K562 (cell line): ENCODE measurements around the gene HOMEZ.
A peak's percentile ranks its signal among the peaks of the same experiment; 100 is the strongest.

ENCODE experiments used
- CEBPB ChIP-seq: fragments of 450-650 bp; IDR thresholded peaks from 2 replicates; pipeline ENCODE4 v1.6.1; 2016; ENCODE audit warnings: missing genetic modification characterization, missing compliant biosample characterization
- POLR2A ChIP-seq: fragments of 450-650 bp; conservative IDR thresholded peaks from 2 replicates; pipeline ENCODE4 v1.6.1; 2016
- SFPQ ChIP-seq: fragments of 200-400 bp; formaldehyde crosslinking; IDR thresholded peaks from 2 replicates; pipeline ENCODE4 v1.6.1; 2017; ENCODE audit warnings: mild to moderate bottlenecking, low read depth, low read length, moderate library complexity
- ZBED1 ChIP-seq: IDR thresholded peaks from 2 replicates; pipeline ENCODE4 v1.6.1; 2014
- ZNF274 ChIP-seq: IDR thresholded peaks from 2 replicates; pipeline ENCODE4 v1.6.1; 2011; ENCODE audit warnings: low read depth, mild to moderate bottlenecking, low read length, moderate library complexity, borderline replicate concordance
- TF ChIP-seq, protein P1 (sequence below), 3 experiments: IDR thresholded peaks in 2 of 3; conservative IDR thresholded peaks in 1 of 3; 2 replicates each; pipeline ENCODE4 v1.5.1; 2011 to 2012; ENCODE audit warnings: low read length in 3 of 3, mild to moderate bottlenecking in 3 of 3, control low read depth in 2 of 3, improper control_type of control experiment in 1 of 3, inconsistent platforms in 1 of 3, low read depth in 1 of 3, mixed read lengths in 1 of 3, moderate library complexity in 1 of 3; ENCODE audit not compliant: insufficient read depth in 2 of 3

DNA sequence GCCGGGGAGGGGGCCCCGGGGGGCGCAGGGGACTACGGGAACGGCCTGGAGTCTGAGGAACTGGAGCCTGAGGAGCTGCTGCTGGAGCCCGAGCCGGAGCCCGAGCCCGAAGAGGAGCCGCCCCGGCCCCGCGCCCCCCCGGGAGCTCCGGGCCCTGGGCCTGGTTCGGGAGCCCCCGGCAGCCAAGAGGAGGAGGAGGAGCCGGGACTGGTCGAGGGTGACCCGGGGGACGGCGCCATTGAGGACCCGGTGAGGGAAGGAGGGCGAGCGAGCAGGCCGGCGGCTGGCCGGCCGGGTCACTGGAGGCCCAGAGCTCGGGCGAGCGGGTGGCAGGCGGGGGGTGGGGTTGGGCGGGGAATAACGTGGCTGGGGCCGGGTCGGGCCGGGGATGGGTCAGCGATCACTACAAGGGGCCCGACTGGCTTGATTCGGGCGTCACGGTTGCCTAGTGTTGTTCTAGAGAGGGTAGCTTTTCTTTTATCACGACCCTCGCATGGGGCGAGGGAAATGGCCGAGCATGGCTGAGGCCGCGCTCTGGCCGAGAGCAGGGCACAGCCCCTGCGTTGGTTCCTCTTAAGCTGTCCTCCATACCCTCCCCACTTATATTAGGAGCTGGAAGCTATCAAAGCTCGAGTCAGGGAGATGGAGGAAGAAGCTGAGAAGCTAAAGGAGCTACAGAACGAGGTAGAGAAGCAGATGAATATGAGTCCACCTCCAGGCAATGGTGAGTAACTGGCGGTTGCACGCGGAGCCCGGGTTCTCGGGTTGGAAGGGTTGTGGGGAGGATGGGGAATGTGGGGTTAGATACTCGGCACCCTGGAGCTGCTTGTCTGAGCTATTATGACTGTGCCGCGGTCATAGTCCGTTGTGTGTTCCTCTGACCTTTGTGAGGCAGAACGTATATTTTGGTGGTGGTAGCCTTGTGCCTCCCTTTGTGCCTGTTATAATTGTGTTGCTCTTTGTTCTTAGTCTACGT is 35.9 kb upstream of the HOMEZ start:
- TF ChIP-seq, protein P1, sequence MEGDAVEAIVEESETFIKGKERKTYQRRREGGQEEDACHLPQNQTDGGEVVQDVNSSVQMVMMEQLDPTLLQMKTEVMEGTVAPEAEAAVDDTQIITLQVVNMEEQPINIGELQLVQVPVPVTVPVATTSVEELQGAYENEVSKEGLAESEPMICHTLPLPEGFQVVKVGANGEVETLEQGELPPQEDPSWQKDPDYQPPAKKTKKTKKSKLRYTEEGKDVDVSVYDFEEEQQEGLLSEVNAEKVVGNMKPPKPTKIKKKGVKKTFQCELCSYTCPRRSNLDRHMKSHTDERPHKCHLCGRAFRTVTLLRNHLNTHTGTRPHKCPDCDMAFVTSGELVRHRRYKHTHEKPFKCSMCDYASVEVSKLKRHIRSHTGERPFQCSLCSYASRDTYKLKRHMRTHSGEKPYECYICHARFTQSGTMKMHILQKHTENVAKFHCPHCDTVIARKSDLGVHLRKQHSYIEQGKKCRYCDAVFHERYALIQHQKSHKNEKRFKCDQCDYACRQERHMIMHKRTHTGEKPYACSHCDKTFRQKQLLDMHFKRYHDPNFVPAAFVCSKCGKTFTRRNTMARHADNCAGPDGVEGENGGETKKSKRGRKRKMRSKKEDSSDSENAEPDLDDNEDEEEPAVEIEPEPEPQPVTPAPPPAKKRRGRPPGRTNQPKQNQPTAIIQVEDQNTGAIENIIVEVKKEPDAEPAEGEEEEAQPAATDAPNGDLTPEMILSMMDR (IDR thresholded peaks at IDR 0.05 in 2 of 3, conservative IDR thresholded peaks at IDR 0.05 in 1 of 3; ENCODE audit: insufficient read depth in 2 of 3, low read depth in 1 of 3, low read length in 3 of 3), result no peak
- TF ChIP-seq ZNF274 (no peak), CEBPB (no peak), ZBED1 (no peak), POLR2A (peak; percentile 73), SFPQ (no peak)
